Peyer's patch (tissue), 4 donors: ENCODE results near the gene KIF12.

ENCODE experiments used
- POLR2A ChIP-seq, 2 donors: fragments of 450-650 bp; IDR thresholded peaks; one replicate each; pipeline ENCODE4 v1.5.1; 2017; ENCODE audit warnings: antibody characterized with exemption in 2 of 2, mild to moderate bottlenecking in 2 of 2, moderate library complexity in 2 of 2
- TF ChIP-seq, protein P1 (sequence below), 6 experiments: fragments of 450-650 bp in 4 of 6; fragments of 200-600 bp in 2 of 6; sonication (generic) in 1 of 6; IDR thresholded peaks; one replicate each; pipeline ENCODE4 v1.5.1; 2017 to 2019; ENCODE audit warnings: antibody characterized with exemption in 6 of 6, mild to moderate bottlenecking in 3 of 6, moderate library complexity in 1 of 6

DNA sequence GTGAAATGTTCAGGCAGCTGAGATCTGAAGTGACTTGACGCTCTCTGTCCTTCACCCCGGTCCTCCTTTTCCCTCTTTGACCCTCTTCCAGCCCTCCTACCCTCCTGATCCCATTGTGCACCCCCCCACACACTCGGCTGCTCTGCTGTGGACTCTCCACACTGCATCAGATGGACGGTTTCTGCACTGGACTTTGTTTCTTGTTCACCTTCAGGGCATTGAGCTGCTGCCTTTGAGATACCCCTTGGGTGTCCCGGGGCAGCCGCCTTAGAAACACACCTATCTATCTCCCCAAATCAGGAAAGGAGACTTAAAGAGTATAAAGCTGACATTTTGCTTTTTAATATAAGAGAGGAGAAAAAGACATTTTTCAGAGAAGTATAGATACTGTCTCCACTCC lies 48.4 kb downstream of the KIF12 start:
- TF ChIP-seq, protein P1, sequence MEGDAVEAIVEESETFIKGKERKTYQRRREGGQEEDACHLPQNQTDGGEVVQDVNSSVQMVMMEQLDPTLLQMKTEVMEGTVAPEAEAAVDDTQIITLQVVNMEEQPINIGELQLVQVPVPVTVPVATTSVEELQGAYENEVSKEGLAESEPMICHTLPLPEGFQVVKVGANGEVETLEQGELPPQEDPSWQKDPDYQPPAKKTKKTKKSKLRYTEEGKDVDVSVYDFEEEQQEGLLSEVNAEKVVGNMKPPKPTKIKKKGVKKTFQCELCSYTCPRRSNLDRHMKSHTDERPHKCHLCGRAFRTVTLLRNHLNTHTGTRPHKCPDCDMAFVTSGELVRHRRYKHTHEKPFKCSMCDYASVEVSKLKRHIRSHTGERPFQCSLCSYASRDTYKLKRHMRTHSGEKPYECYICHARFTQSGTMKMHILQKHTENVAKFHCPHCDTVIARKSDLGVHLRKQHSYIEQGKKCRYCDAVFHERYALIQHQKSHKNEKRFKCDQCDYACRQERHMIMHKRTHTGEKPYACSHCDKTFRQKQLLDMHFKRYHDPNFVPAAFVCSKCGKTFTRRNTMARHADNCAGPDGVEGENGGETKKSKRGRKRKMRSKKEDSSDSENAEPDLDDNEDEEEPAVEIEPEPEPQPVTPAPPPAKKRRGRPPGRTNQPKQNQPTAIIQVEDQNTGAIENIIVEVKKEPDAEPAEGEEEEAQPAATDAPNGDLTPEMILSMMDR (IDR thresholded peaks at IDR 0.05): no peak
- TF ChIP-seq POLR2A (IDR thresholded peaks at IDR 0.05): no peak
